GM12801 (cell line): Measurements from ENCODE around the gene GADD45GIP1.

Experiments used
- TF ChIP-seq, protein P1 (sequence below): IDR thresholded peaks from one replicate; pipeline ENCODE4 v1.5.1; 2011; ENCODE audit warnings: control low read depth; ENCODE audit not compliant: insufficient read length; ENCODE audit errors: extremely low read depth

The GADD45GIP1 gene

DNA sequence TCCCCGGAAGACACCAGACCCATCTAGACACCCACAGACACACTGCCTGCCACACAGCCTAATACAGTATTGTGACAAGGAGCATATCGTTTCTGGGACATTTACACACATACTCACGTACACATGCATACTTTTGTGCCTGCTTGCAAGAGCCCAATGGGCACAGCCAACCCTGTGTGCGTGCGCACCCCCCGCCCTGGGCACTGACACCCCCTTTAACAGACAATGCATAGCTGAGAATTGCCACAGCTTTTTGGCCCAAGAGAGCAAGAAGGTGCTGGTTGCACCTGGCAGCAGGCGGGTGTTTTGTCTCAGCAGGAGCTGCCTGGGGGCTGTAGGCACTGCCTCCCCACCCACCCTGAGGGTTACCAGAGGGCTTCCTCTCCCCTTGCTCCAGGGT lies 36.5 kb upstream of the GADD45GIP1 start:
- TF ChIP-seq, protein P1, sequence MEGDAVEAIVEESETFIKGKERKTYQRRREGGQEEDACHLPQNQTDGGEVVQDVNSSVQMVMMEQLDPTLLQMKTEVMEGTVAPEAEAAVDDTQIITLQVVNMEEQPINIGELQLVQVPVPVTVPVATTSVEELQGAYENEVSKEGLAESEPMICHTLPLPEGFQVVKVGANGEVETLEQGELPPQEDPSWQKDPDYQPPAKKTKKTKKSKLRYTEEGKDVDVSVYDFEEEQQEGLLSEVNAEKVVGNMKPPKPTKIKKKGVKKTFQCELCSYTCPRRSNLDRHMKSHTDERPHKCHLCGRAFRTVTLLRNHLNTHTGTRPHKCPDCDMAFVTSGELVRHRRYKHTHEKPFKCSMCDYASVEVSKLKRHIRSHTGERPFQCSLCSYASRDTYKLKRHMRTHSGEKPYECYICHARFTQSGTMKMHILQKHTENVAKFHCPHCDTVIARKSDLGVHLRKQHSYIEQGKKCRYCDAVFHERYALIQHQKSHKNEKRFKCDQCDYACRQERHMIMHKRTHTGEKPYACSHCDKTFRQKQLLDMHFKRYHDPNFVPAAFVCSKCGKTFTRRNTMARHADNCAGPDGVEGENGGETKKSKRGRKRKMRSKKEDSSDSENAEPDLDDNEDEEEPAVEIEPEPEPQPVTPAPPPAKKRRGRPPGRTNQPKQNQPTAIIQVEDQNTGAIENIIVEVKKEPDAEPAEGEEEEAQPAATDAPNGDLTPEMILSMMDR: no peak

DNA sequence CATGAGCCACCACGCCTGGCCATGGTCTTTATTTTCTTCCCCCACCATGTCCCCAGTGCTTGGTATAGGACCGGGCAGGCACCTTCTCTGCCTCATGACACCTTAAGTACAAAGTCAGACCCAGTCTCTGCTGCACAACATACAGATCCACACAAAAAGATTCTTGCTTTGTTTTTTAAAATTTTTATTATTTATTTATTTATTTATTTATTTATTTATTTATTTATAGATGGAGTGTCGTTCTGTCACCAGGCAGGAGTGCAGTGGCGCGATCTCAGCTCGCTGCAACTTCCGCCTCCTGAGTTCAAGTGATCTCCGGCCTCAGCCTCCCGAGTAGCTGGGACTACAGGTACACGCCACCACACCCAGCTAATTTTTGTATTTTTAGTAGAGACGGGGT lies 35.7 kb upstream of the GADD45GIP1 start:
- TF ChIP-seq, protein P1: no peak

DNA sequence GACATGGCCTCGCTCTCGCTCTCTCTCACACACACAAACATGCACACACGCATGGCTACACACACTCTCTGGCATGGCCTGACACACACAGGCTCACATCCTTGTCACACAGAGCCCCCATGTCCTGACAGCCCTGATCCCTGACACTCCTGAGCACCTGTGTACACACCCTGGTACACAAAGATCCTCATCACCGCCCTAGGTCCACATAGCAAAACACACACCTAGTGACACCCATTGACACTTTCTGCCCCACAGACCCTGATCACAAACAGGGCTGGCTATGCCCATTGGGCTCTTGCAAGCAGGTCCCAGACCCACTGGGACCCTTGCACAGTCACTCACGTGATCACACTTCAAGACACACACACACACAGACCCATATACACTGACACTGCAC lies 34.3 kb upstream of the GADD45GIP1 start:
- TF ChIP-seq, protein P1: no peak

DNA sequence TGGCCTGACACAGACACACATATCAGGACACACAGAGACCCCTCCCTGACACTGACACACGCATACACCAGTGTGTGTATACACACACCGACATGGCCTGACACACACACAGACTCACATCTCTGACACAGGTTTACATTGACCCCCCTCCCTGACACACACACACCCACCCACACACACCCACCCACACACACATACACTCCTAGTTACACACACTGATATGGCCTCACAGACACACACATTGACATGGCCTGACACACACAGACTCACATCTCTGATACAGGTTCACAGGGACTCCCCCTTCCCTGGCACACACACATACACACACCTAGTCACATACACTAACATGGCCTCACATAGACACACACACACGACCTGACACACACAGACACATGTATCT lies 33.8 kb upstream of the GADD45GIP1 start:
- TF ChIP-seq, protein P1: no peak

DNA sequence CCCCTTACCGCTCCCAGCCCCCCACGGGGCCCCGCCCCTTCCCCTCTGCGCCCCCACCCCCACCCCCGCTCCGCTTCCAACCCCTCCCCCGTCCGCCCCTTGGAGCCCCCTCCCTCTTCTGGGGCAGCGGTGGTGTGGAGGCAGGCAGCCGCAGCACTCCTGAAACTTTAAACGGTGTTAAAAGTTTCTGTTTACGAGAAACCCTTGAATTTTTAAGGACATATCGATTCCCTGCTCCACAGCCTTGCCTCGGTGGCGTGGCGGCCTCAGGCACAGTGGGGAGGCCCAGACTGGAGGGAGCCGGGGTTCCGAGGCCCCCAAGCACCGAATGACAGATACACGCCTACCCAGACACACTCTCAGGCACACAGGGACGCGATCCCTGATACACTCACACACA lies 33.4 kb upstream of the GADD45GIP1 start:
- TF ChIP-seq, protein P1: no peak

DNA sequence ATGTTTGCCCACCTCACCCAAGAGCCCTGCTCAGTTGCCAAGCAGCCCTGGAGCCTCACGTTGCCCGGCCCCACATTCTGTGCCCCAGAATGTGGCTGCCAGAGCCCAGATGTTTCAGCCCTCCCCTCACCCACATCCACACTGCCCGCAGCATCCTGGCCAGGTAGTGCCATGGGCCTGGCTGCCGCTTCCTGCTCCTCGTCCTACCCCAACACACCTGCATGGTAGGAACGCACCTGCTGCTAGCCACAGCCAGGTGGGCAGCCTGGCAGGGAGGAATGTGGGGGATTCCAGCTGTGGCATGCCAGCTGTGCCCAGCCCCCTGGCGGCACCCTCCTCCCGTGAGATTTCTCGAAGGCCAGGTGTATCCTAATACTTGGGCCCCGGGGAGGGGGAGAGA lies 30.8 kb upstream of the GADD45GIP1 start:
- TF ChIP-seq, protein P1: no peak

DNA sequence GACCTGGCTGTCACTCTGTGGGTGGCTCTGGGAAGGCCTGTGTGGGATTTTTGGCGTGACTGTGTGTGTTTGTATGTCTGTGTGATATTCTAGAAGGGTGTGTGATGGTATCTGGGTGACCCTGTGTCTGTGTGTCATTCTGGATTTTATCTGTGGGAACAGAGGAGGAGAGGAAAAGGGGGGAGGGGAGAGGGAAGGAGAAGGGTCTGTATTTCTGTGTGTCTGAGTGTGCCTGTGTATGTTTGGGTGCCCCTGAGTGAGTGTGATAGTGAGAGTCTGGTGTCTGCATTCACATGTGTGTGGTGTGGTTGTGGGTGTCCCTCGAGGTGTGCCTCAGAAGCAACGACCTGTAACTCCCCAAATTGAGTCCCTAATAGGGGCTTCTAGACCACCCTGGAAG lies 30.2 kb upstream of the GADD45GIP1 start:
- TF ChIP-seq, protein P1: no peak

DNA sequence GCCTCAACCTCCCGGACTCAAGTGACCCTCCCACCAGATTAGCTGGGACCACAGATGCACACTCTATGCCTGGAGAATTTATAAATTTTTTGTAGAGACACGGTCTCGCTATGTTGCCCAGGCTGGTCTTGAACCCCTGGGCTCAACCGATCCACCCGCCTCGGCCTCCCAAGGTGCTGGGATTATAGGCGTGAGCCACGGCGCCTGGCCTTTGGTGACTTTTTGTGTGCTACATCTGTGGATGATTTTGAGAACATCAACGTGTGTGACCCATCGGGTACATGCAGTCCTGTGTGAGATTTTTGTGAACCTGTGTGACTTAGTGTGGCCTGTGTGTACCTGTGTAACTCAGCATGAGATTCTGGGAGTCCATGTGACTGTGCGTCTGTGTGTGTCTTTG lies 29.7 kb upstream of the GADD45GIP1 start:
- TF ChIP-seq, protein P1: no peak
